Neural cell (in vitro differentiated cells): ENCODE data around the gene SLX4IP. TPM values are rescaled to one million over a fixed set of nuclear protein-coding genes. Genes with fewer than 3 reads are reported as not detected.

Experiments
- H2AFZ ChIP-seq: fragments of 200-600, 300-800 bp; sonication (generic), shearing (Covaris generic); 2 replicates; pipeline ENCODE4 v1.6.0; 2014; ENCODE audit warnings: low read depth, mild to moderate bottlenecking, antibody characterized with exemption, low read length, moderate library complexity
- H3F3A ChIP-seq: fragments of 200-600 bp; shearing (Covaris generic); 2 replicates; pipeline ENCODE4 v1.6.1; 2016; ENCODE audit warnings: mild to moderate bottlenecking, moderate library complexity, mixed read lengths, antibody characterized with exemption, low read length; ENCODE audit not compliant: insufficient read depth, poor library complexity, severe bottlenecking
- H3K27ac ChIP-seq: fragments of 200-600, 300-800 bp; sonication (generic), shearing (Covaris generic); 2 replicates; pipeline ENCODE4 v1.5.1; 2014; ENCODE audit warnings: mild to moderate bottlenecking, low read length, moderate library complexity
- H3K27me3 ChIP-seq: fragments of 300-800, 200-600 bp; sonication (generic), shearing (Covaris generic); 2 replicates; pipeline ENCODE4 v1.6.0; 2014; ENCODE audit warnings: mild to moderate bottlenecking, low read depth, low read length, moderate library complexity; ENCODE audit not compliant: insufficient read depth
- H3K36me3 ChIP-seq: fragments of 300-800, 200-600 bp; sonication (generic), shearing (Covaris generic); 2 replicates; pipeline ENCODE4 v1.5.1; 2014; ENCODE audit warnings: mild to moderate bottlenecking, antibody characterized with exemption, low read length, moderate library complexity; ENCODE audit not compliant: insufficient read depth
- H3K4me2 ChIP-seq: fragments of 300-800, 200-600 bp; sonication (generic), shearing (Covaris generic); 2 replicates; pipeline ENCODE4 v1.6.0; 2014; ENCODE audit warnings: mild to moderate bottlenecking, low read length
- H3K4me3 ChIP-seq: fragments of 300-800, 200-600 bp; sonication (generic), shearing (Covaris generic); 2 replicates; pipeline ENCODE4 v1.5.1; 2014; ENCODE audit warnings: mild to moderate bottlenecking, low read length, moderate library complexity
- H3K79me2 ChIP-seq: fragments of 200-600 bp; shearing (Covaris generic); replicated peaks from 2 replicates; pipeline ENCODE4 v1.6.0; 2014; ENCODE audit warnings: mild to moderate bottlenecking, low read length, moderate library complexity; ENCODE audit not compliant: insufficient read depth
- H3K9ac ChIP-seq: fragments of 300-800, 200-600 bp; sonication (generic), shearing (Covaris generic); 2 replicates; pipeline ENCODE4 v1.6.1; 2016; ENCODE audit warnings: mild to moderate bottlenecking, low read length, mixed read lengths
- H3K9me2 ChIP-seq: fragments of 200-600 bp; shearing (Covaris generic); 2 replicates; pipeline ENCODE4 v1.6.1; 2016; ENCODE audit warnings: mild to moderate bottlenecking, low read length, mixed read lengths; ENCODE audit not compliant: insufficient read depth
- H3K9me3 ChIP-seq: fragments of 200-600, 300-800 bp; sonication (generic), shearing (Covaris generic); 2 replicates; pipeline ENCODE4 v1.6.1; 2016; ENCODE audit warnings: mild to moderate bottlenecking, mixed run types, low read length, moderate library complexity, mixed read lengths
- H4K20me1 ChIP-seq: fragments of 200-600 bp; shearing (Covaris generic); 2 replicates; pipeline ENCODE4 v1.6.1; 2016; ENCODE audit warnings: mild to moderate bottlenecking, mixed run types; ENCODE audit not compliant: insufficient read depth
- CTCF ChIP-seq: fragments of 450-650 bp; IDR thresholded peaks from 2 replicates; pipeline ENCODE4 v1.5.1; 2014; ENCODE audit warnings: antibody characterized with exemption, mild to moderate bottlenecking, moderate library complexity; ENCODE audit not compliant: poor library complexity, severe bottlenecking
- EP300 ChIP-seq: fragments of 450-650 bp; conservative IDR thresholded peaks from 2 replicates; pipeline ENCODE4 v1.6.1; 2014; ENCODE audit warnings: antibody characterized with exemption, mild to moderate bottlenecking, moderate library complexity; ENCODE audit not compliant: poor library complexity, severe bottlenecking
- EZH2 ChIP-seq: fragments of 200-600, 300-800 bp; shearing (Covaris generic), sonication (generic); IDR thresholded peaks from 2 replicates; pipeline ENCODE4 v1.6.1; 2014; ENCODE audit warnings: antibody characterized with exemption, low read length, borderline replicate concordance, mild to moderate bottlenecking; ENCODE audit not compliant: insufficient read depth, poor library complexity, severe bottlenecking
- MXI1 ChIP-seq: fragments of 450-650 bp; conservative IDR thresholded peaks from 2 replicates; pipeline ENCODE4 v1.6.1; 2014; ENCODE audit warnings: antibody characterized with exemption, mild to moderate bottlenecking; ENCODE audit not compliant: poor library complexity, severe bottlenecking
- POLR2AphosphoS5 ChIP-seq: IDR thresholded peaks from 2 replicates; pipeline ENCODE4 v1.6.1; 2012
- RAD21 ChIP-seq: fragments of 450-650 bp; conservative IDR thresholded peaks from 2 replicates; pipeline ENCODE4 v1.6.1; 2014; ENCODE audit warnings: antibody characterized with exemption, mild to moderate bottlenecking, moderate library complexity
- SMC3 ChIP-seq: fragments of 450-650 bp; conservative IDR thresholded peaks from 2 replicates; pipeline ENCODE4 v1.6.1; 2014; ENCODE audit warnings: antibody characterized with exemption, mild to moderate bottlenecking, moderate library complexity; ENCODE audit not compliant: poor library complexity
- TAF1 ChIP-seq: IDR thresholded peaks from 2 replicates; pipeline ENCODE4 v1.6.1; 2012; ENCODE audit warnings: low read depth
- polyA plus RNA-seq: library from polyadenylated mRNA; depleted of rRNA; stranded (reverse); fragments of >200 nt; gene quantifications from 2 replicates; pipeline ENCODE4 v1.2.3, GENCODE V29; 2014
- TF ChIP-seq, protein P1 (sequence below): IDR thresholded peaks from 2 replicates; pipeline ENCODE4 v1.6.1; 2012; ENCODE audit warnings: borderline replicate concordance

The SLX4IP gene
- polyA plus RNA-seq, 1 donor from 2014 or later, result 6.4 TPM

DNA sequence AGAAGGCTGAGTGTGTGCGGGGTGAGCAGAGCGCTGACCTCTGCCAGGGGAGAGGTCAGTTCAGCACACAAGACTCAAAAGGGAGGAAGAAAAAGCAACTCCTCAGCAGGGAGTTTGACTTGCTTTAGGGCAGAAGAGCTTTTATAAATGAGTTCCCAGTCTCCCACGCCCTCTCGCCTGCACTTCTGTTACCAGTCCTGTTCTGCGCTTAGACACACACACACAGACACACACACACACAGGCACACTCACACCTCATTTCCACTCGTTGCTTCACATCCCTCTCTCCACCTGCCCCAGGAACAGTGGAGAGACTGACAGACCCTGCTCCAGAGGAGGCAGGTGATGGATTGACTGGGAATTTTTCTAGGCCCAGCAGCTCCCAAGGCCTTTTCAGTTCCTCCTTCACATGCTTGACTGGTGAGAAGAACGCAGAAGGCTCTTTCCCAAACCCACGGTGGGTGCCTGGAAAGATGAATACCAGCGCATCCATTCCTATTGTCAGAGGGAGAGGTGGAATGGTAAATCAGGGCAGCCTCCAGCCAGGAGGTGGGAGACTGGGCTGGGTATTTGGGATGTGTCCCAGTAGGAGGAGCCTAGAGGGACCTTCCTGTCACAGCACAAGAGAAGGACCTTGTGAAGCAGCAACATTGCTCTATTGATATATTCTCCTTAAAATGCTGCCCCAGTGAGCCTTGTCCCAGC, 195.0 kb downstream of the SLX4IP start:
- H3K36me3 ChIP-seq, result no peaks in the 10 kb centered on the region
- H3K9ac ChIP-seq, result no peak overlapping the region
- no peaks in the 10 kb centered on the region for H3K9me3 ChIP-seq
- H4K20me1 ChIP-seq, result no peaks in the 10 kb centered on the region
- TF ChIP-seq MXI1, result no peak
- TF ChIP-seq TAF1, result no peak
- no peak for TF ChIP-seq EZH2
- no peak for TF ChIP-seq POLR2AphosphoS5
- no peak for TF ChIP-seq RAD21
- no peak for TF ChIP-seq SMC3
- TF ChIP-seq CTCF, result no peak
- no peak for TF ChIP-seq EP300
- TF ChIP-seq, protein P1, sequence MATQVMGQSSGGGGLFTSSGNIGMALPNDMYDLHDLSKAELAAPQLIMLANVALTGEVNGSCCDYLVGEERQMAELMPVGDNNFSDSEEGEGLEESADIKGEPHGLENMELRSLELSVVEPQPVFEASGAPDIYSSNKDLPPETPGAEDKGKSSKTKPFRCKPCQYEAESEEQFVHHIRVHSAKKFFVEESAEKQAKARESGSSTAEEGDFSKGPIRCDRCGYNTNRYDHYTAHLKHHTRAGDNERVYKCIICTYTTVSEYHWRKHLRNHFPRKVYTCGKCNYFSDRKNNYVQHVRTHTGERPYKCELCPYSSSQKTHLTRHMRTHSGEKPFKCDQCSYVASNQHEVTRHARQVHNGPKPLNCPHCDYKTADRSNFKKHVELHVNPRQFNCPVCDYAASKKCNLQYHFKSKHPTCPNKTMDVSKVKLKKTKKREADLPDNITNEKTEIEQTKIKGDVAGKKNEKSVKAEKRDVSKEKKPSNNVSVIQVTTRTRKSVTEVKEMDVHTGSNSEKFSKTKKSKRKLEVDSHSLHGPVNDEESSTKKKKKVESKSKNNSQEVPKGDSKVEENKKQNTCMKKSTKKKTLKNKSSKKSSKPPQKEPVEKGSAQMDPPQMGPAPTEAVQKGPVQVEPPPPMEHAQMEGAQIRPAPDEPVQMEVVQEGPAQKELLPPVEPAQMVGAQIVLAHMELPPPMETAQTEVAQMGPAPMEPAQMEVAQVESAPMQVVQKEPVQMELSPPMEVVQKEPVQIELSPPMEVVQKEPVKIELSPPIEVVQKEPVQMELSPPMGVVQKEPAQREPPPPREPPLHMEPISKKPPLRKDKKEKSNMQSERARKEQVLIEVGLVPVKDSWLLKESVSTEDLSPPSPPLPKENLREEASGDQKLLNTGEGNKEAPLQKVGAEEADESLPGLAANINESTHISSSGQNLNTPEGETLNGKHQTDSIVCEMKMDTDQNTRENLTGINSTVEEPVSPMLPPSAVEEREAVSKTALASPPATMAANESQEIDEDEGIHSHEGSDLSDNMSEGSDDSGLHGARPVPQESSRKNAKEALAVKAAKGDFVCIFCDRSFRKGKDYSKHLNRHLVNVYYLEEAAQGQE, result no peak
- H3K27me3 ChIP-seq, result peaks cover 26% of the 10 kb centered on the region
- H3K79me2 ChIP-seq, result no peaks in the 10 kb centered on the region
- no peak overlapping the region for H3K4me3 ChIP-seq
- no peak overlapping the region for H3K27ac ChIP-seq
- H3K9me2 ChIP-seq, result no peaks in the 10 kb centered on the region
- no peak overlapping the region for H3K4me2 ChIP-seq
- no peaks in the 10 kb centered on the region for H3F3A ChIP-seq
- H2AFZ ChIP-seq, result no peak overlapping the region

DNA sequence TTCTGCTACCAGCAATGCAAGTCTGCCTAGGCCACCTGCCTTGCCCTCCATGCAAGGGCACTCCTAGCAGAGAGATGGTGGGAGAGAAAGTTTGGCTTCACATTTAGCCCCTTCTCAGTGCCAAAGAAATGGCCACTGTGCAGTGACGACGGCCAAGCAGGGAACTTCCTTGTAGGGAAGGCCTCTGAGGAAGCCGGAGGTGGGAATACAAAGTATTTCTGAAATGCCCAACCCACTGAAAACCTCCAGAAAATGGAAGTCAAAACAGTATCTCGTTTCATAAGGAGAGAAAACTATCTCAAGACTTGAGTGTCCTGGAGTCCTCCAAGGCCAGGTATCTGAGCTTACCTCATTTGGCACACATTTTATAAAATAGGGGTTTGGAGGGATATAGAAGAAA, 196.0 kb downstream of the SLX4IP start:
- no peak overlapping the region for H3K27ac ChIP-seq
- no peak overlapping the region for H3K9ac ChIP-seq

More for the DNA sequence above, 196.0 kb downstream of the SLX4IP start:
- no peak overlapping the region for H2AFZ ChIP-seq
- H3K9me2 ChIP-seq, result no peaks in the 10 kb centered on the region
- H4K20me1 ChIP-seq, result no peaks in the 10 kb centered on the region
- TF ChIP-seq SMC3 (no peak), EP300 (no peak), CTCF (no peak), TAF1 (no peak), MXI1 (no peak), POLR2AphosphoS5 (no peak), RAD21 (no peak), EZH2 (no peak)
- TF ChIP-seq, protein P1, result no peak
- H3K4me3 ChIP-seq, result no peak overlapping the region
- no peaks in the 10 kb centered on the region for H3K79me2 ChIP-seq
- no peaks in the 10 kb centered on the region for H3K9me3 ChIP-seq
- peaks cover 29% of the 10 kb centered on the region for H3K27me3 ChIP-seq
- no peak overlapping the region for H3K4me2 ChIP-seq
- no peaks in the 10 kb centered on the region for H3F3A ChIP-seq
- H3K36me3 ChIP-seq, result no peaks in the 10 kb centered on the region
